ENCODE results near the gene TLCD2. TPM values are rescaled to one million over a fixed set of nuclear protein-coding genes. Genes with fewer than 3 reads are reported as not detected.

The TLCD2 gene
- total and polyA plus RNA-seq, 2 of the 13 experiments (the other 11 are each of a cell fraction or from before 2014, with no cell fraction given): 0.90 to 1.1 TPM

GRCh38 chr17:1684378-1685189 is 25.6 kb downstream of the TLCD2 start, which contains the start of gene PRPF8 (continued):
- TF ChIP-seq NFAT5 (CRISPR knock-in tag; IDR thresholded peaks at IDR 0.05) (peak; percentile 80; the same call in 1 of the 2 replicates), HMG20A (CRISPR knock-in tag; IDR thresholded peaks at IDR 0.05; ENCODE audit: borderline replicate concordance) (no peak), ZNF775 (CRISPR knock-in tag; IDR thresholded peaks at IDR 0.05; ENCODE audit: borderline replicate concordance) (no peak), KAT7 (CRISPR knock-in tag; IDR thresholded peaks at IDR 0.05; ENCODE audit: borderline replicate concordance) (peak; percentile 79; the same call in 1 of the 2 replicates), SRSF4 (IDR thresholded peaks at IDR 0.05; ENCODE audit: low read depth, low read length, poor library complexity, severe bottlenecking) (no peak), KMT2A (CRISPR knock-in tag; IDR thresholded peaks at IDR 0.05) (peak; percentile 71), ZNF766 (CRISPR knock-in tag; IDR thresholded peaks at IDR 0.05; ENCODE audit: borderline replicate concordance) (no peak), ZFX (CRISPR knock-in tag; IDR thresholded peaks at IDR 0.05; ENCODE audit: low read depth) (peak; percentile 100), ATF4 (CRISPR knock-in tag; IDR thresholded peaks at IDR 0.05) (peak in 1 of 2 experiments; percentile 35; a peak in 1 of 4 replicates), EEA1 (CRISPR knock-in tag; IDR thresholded peaks at IDR 0.05; ENCODE audit: borderline replicate concordance) (peak; percentile 72; the same call in 1 of the 2 replicates), ZNF678 (CRISPR knock-in tag; IDR thresholded peaks at IDR 0.05) (no peak), ARID3A (IDR thresholded peaks at IDR 0.05; ENCODE audit: low read depth, low read length) (no peak), ZNF282 (IDR thresholded peaks at IDR 0.05; ENCODE audit: partially characterized antibody) (no peak), TOPORS (CRISPR knock-in tag; IDR thresholded peaks at IDR 0.05) (no peak), ZKSCAN1 (IDR thresholded peaks at IDR 0.05; ENCODE audit: low read length) (no peak), BRCA1 (CRISPR knock-in tag; IDR thresholded peaks at IDR 0.05) (no peak)
- TF ChIP-seq, protein P1, sequence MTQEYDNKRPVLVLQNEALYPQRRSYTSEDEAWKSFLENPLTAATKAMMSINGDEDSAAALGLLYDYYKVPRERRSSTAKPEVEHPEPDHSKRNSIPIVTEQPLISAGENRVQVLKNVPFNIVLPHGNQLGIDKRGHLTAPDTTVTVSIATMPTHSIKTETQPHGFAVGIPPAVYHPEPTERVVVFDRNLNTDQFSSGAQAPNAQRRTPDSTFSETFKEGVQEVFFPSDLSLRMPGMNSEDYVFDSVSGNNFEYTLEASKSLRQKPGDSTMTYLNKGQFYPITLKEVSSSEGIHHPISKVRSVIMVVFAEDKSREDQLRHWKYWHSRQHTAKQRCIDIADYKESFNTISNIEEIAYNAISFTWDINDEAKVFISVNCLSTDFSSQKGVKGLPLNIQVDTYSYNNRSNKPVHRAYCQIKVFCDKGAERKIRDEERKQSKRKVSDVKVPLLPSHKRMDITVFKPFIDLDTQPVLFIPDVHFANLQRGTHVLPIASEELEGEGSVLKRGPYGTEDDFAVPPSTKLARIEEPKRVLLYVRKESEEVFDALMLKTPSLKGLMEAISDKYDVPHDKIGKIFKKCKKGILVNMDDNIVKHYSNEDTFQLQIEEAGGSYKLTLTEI (CRISPR knock-in tag; conservative IDR thresholded peaks at IDR 0.05): no peak
- TF ChIP-seq, protein P2, sequence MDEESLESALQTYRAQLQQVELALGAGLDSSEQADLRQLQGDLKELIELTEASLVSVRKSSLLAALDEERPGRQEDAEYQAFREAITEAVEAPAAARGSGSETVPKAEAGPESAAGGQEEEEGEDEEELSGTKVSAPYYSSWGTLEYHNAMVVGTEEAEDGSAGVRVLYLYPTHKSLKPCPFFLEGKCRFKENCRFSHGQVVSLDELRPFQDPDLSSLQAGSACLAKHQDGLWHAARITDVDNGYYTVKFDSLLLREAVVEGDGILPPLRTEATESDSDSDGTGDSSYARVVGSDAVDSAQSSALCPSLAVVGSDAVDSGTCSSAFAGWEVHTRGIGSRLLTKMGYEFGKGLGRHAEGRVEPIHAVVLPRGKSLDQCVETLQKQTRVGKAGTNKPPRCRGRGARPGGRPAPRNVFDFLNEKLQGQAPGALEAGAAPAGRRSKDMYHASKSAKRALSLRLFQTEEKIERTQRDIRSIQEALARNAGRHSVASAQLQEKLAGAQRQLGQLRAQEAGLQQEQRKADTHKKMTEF (CRISPR knock-in tag; IDR thresholded peaks at IDR 0.05): peak; percentile 83; the same call in 1 of the 2 replicates

Measured in HepG2 (cell line).